Measurements from ENCODE around the gene HSPB8.

HSPB8 gene

DNA sequence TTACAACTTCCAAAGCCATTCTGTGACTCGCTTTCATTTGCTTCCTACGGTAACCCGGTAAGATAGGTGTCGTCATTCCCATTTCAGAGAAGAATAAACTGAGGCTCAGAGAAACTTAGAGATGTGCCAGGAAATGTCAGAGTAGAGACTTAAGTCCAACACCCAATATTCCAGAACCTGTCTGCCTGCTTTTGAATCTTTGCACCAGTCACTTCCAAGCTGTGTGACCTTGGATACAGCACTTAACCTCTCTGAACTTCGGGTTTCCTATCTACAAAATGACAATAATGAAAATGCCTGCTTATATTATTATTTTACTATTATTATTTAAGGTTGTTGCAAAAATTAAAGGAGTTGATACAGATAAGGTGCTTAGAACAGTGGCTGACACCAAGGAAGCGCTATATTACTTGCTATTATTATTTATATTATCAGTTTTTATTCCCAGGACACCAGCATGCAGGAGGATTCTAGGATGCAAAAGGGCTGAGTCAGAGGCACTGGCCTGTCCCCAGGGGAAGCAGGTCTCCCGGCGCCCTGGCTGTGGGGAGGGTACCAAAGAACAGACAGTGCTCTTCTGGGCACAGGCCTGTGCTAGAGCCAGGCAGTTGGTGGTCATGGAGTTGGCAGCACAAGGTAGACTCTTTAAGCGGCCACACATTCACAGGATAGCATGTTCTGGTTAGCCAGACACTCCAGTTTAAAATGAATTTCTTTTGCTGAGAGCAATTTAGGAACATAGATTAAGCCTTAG is 5.4 kb downstream of the HSPB8 start:
- H3K4me3 ChIP-seq (ENCODE audit: low read length), result no peak overlapping the region
- TF ChIP-seq, protein P1, sequence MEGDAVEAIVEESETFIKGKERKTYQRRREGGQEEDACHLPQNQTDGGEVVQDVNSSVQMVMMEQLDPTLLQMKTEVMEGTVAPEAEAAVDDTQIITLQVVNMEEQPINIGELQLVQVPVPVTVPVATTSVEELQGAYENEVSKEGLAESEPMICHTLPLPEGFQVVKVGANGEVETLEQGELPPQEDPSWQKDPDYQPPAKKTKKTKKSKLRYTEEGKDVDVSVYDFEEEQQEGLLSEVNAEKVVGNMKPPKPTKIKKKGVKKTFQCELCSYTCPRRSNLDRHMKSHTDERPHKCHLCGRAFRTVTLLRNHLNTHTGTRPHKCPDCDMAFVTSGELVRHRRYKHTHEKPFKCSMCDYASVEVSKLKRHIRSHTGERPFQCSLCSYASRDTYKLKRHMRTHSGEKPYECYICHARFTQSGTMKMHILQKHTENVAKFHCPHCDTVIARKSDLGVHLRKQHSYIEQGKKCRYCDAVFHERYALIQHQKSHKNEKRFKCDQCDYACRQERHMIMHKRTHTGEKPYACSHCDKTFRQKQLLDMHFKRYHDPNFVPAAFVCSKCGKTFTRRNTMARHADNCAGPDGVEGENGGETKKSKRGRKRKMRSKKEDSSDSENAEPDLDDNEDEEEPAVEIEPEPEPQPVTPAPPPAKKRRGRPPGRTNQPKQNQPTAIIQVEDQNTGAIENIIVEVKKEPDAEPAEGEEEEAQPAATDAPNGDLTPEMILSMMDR (IDR thresholded peaks at IDR 0.05; ENCODE audit: insufficient read depth, low read depth, low read length, missing control alignments), result no peak
- no peak for DNase-seq (ENCODE audit: low read depth)

DNA sequence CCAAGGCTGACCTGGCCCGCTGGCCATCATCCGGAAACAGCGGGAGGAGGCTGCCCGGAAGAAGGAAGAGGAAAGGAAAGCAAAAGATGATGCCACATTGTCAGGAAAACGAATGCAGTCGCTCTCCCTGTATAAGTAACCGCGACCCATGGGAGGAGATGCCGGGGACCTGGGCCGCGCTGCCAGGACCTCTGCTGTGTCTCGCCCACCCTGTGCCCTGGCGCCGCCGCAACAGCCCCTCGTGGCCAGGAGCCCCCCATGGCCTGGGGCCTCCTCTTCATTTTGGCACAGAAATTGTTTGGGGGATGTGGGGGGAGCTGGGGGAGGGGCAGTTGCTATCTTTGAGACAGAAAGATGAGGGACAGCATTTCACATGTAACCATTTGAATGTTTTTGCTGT is 16.5 kb downstream of the HSPB8 start:
- H3K4me3 ChIP-seq (ENCODE audit: low read length), result no peak overlapping the region
- no peak for DNase-seq (ENCODE audit: low read depth)
- TF ChIP-seq, protein P1 (IDR thresholded peaks at IDR 0.05; ENCODE audit: insufficient read depth, low read depth, low read length, missing control alignments), result no peak

DNA sequence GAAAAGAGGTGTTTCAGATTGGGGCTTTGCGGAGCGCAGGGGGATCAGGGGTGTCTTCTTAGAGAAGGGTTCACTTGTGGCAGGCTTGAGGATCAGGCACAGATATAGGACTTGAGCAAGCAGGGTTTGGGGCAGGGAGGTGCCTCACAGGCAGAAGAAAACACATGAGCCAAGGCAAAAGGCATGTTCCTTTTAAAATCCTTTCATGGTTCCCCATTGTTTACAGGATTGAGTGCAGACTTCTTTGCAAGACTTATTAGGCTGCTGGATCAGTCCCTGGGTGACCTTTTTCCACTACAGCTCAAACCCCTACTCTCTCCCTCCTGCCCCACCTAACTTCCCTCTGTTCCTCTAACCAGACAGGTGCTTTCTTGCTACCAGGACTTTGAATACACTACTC is 19.7 kb downstream of the HSPB8 start:
- no peak overlapping the region for H3K4me3 ChIP-seq (ENCODE audit: low read length)
- no peak for DNase-seq (ENCODE audit: low read depth)
- TF ChIP-seq, protein P1 (IDR thresholded peaks at IDR 0.05; ENCODE audit: insufficient read depth, low read depth, low read length, missing control alignments), result no peak

DNA sequence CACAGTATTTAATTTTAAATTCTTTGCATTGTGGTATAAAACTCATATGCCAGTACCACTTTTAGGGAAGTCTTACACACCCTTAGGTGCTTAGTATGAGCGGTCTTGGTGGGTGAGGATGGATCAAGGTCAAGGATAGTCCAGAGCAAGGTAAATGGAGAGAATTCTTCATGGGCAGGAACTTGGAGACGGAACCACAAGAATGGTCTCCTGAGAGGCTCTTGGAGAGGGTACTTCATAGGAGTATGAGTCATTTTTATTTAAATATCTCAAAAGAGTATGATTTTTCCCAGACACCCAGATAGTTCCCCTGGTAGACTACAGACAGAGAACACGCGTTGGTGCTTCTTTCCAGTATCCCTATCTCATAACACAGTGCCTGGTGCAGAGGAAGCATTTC is 21.9 kb downstream of the HSPB8 start:
- no peak for DNase-seq (ENCODE audit: low read depth)
- TF ChIP-seq, protein P1 (IDR thresholded peaks at IDR 0.05; ENCODE audit: insufficient read depth, low read depth, low read length, missing control alignments), result no peak
- no peak overlapping the region for H3K4me3 ChIP-seq (ENCODE audit: low read length)

DNA sequence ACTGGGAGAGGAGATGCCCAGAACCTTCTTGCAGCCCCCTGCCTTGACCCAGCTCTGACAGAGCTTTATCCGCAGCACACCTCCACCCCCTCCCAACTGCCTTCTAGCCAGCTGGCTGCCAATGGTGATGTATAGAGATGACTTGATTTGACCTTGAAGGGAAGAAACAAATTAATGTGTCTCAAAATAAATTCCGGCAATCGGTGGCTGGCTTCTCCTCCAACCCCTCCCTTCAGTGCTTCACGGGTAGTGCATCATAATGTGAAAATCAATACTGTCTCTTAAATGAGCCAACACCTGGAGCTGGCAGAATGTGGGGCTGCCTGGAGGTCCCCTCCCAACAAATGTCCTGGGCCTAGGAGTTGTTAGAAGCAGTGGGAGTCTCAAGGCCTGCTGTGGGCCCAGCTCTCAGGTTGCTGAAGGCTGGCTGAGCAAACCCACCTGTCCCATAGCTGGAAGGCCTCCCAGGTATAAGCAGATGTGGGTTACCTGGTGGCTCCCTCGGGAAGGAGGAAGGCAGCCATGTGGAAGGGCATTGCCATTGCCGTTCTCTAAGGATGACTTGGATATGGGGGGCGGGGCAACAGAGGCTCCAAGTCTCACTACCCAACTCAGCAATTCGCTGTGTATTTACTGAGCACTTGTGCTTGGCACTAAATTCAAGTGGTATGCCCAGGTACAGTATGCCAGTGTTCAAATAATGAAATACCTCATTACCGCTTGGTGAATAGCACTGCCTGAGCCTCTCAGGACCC is 23.2 kb downstream of the HSPB8 start:
- TF ChIP-seq, protein P1 (IDR thresholded peaks at IDR 0.05; ENCODE audit: insufficient read depth, low read depth, low read length, missing control alignments), result no peak
- DNase-seq (ENCODE audit: low read depth), result no peak
- H3K4me3 ChIP-seq (ENCODE audit: low read length), result no peak overlapping the region

DNA sequence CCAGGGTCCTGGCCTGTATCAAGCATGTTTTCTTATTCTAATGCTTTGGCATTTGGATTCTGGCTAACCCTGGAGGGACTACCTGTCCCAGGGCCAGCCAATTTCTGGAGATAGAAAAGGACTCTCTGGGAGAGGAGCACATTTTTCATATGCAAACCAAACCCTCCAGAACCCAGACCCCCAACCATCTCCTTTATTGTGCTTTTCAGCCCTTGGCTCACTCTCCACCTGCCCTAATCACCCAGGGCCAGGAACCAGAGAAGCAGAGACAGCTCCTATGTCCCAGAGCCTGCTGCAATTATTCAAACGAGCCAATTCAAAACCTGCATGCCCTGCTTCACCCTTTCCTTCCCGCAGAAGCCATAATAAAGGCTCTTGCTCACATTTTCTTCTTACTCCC is 23.8 kb downstream of the HSPB8 start:
- H3K4me3 ChIP-seq (ENCODE audit: low read length), result no peak overlapping the region
- TF ChIP-seq, protein P1 (IDR thresholded peaks at IDR 0.05; ENCODE audit: insufficient read depth, low read depth, low read length, missing control alignments), result no peak
- no peak for DNase-seq (ENCODE audit: low read depth)

All from epithelial cell of esophagus (primary cell).